Lower lobe of right lung (tissue), 2 donors: ENCODE results near the gene TRAF3IP3. TPM values are rescaled to one million over a fixed set of nuclear protein-coding genes. Genes with fewer than 3 reads are reported as not detected.

Experiments used
- ATAC-seq, 2 donors: fragments of 200-7000 bp; cut with Tn5 transposase; one replicate each; pipeline ENCODE4 v1.9.1; 2020 to 2022; ENCODE audit warnings: mild to moderate bottlenecking in 2 of 2, moderate library complexity in 2 of 2
- DNase-seq: peaks from one replicate; pipeline ENCODE4 v3.0.0-alpha.2; 2020
- H3K27ac ChIP-seq: fragments of 200-600 bp; one replicate; pipeline ENCODE4 v1.8.0; 2022
- H3K27me3 ChIP-seq: fragments of 200-600 bp; one replicate; pipeline ENCODE4 v1.8.0; 2022; ENCODE audit warnings: low read depth
- H3K36me3 ChIP-seq: fragments of 200-600 bp; one replicate; pipeline ENCODE4 v1.8.0; 2022; ENCODE audit warnings: mild to moderate bottlenecking
- H3K4me1 ChIP-seq: fragments of 200-600 bp; one replicate; pipeline ENCODE4 v1.8.0; 2022
- H3K4me3 ChIP-seq: fragments of 200-600 bp; one replicate; pipeline ENCODE4 v1.8.0; 2022; ENCODE audit warnings: mild to moderate bottlenecking
- H3K9me3 ChIP-seq: fragments of 200-600 bp; one replicate; pipeline ENCODE4 v1.8.0; 2022
- intact Hi-C: fragments of 100-400 bp; cut with DNase I; formaldehyde crosslinking; loops from one replicate; pipeline ENCODE4 v1.11.0; 2022
- total RNA-seq: library from RNA; stranded (reverse); fragmentation: NEBNext Ultra II Directional; extraction: Animal tissue kit (Norgen Biotek cat#: 25700); gene quantifications from one replicate; pipeline ENCODE4 v1.2.1, GENCODE V29; 2021
- TF ChIP-seq, protein P1 (sequence below): fragments of 200-600 bp; IDR thresholded peaks from one replicate; pipeline ENCODE4 v1.8.0; 2022; ENCODE audit warnings: antibody characterized with exemption, mild to moderate bottlenecking
- donor health status: DM: no; HTN: yes; CAD: no; lungs with severe emphysema.

Gene TRAF3IP3
- total RNA-seq, 1 donor from 2014 or later: 12.4 TPM

GRCh38 chr1:209820986-209821385 lies 65.1 kb downstream of the TRAF3IP3 start:
- DNase-seq (no peak), ATAC-seq (no peak)
- intact Hi-C loops: no loop called here
- no peaks in the 10 kb centered on the region for H3K4me1 ChIP-seq
- H3K9me3 ChIP-seq: no peaks in the 10 kb centered on the region
- H3K27ac ChIP-seq: no peak overlapping the region
- H3K36me3 ChIP-seq: no peaks in the 10 kb centered on the region
- H3K4me3 ChIP-seq: no peak overlapping the region
- TF ChIP-seq, protein P1, sequence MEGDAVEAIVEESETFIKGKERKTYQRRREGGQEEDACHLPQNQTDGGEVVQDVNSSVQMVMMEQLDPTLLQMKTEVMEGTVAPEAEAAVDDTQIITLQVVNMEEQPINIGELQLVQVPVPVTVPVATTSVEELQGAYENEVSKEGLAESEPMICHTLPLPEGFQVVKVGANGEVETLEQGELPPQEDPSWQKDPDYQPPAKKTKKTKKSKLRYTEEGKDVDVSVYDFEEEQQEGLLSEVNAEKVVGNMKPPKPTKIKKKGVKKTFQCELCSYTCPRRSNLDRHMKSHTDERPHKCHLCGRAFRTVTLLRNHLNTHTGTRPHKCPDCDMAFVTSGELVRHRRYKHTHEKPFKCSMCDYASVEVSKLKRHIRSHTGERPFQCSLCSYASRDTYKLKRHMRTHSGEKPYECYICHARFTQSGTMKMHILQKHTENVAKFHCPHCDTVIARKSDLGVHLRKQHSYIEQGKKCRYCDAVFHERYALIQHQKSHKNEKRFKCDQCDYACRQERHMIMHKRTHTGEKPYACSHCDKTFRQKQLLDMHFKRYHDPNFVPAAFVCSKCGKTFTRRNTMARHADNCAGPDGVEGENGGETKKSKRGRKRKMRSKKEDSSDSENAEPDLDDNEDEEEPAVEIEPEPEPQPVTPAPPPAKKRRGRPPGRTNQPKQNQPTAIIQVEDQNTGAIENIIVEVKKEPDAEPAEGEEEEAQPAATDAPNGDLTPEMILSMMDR: no peak
- peaks cover 7% of the 10 kb centered on the region for H3K27me3 ChIP-seq

DNA sequence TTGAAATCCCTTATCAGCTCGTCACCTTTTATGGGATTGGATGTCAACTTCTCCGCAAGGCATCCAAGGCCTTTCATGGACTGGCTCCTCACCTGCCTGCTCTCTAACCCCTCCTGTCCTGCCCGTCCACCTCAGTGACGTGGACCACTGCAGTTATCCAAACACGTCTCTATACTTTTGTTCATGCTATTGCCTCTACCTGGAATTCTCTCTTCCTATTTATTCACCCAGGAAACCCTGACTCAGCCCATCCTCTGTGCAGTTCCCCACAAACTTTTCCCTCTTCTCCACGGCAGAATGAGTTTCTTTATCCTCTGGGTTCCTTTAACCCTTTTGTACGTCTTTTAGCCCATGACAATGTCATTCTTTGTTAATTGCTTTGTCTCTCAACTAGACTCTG lies 66.9 kb downstream of the TRAF3IP3 start:
- Histone ChIP-seq H3K36me3 (no peaks in the 10 kb centered on the region), H3K4me3 (no peak overlapping the region), H3K27ac (no peak overlapping the region), H3K9me3 (no peaks in the 10 kb centered on the region), H3K27me3 (peaks cover 7% of the 10 kb centered on the region), H3K4me1 (no peaks in the 10 kb centered on the region)
- TF ChIP-seq, protein P1: no peak
- intact Hi-C loops: no loop called here
- DNase-seq (no peak), ATAC-seq (no peak)

- H3K27ac ChIP-seq: no peak overlapping the region
- H3K4me1 ChIP-seq: no peaks in the 10 kb centered on the region
- H3K4me3 ChIP-seq: no peak overlapping the region
- H3K27me3 ChIP-seq: peaks cover 7% of the 10 kb centered on the region
- TF ChIP-seq, protein P1: peak; percentile 71
- no peaks in the 10 kb centered on the region for H3K36me3 ChIP-seq
- DNase-seq: no peak
- intact Hi-C loops: no loop called here
- no peaks in the 10 kb centered on the region for H3K9me3 ChIP-seq
- ATAC-seq: peak; percentile 58 to 64
These were observed 67.5 kb downstream of the TRAF3IP3 start for GRCh38 chr1:209823143-209824041.

DNA sequence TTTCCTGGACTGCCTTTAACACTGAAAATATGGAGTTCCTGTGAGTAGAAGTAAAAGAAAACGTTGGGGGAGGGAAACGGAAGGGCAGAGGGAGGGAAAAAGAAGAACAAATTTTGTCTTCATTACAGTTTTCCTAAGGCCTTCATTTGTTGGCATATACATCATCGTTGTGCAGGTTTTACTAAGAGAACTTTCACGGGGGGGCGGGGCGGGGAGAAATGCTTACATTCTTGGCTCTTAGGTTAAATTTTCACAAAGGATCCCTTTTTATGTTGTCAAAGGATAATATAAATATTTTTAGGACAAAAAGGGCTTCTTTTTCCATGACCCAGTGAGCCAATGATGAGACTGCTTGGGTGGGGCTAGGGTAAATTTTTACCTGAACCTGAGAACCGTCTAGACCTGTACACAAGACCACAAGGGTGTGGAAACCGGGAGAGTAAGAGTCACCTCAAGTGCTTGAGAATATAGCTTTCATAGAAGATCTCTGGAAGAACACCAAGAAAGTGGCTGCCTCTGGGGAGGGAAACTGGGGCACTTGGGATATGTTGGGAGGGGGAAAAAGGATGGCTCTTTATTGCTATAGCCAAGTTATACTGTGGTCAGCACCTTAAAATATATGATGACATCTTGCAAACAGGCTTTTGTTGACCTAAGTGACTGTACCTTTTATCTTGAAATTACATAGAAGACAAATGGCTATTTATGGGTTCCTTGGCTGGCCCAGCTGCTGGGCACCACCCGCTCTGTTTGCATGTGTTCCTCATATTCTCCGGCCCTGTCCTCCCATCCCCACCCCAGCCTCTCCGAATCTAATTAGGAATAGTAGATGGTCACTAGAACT lies 70.0 kb downstream of the TRAF3IP3 start:
- TF ChIP-seq, protein P1: no peak
- Histone ChIP-seq H3K36me3 (peaks cover 6% of the 10 kb centered on the region), H3K27me3 (no peaks in the 10 kb centered on the region), H3K27ac (no peak overlapping the region), H3K9me3 (no peaks in the 10 kb centered on the region), H3K4me3 (no peak overlapping the region), H3K4me1 (peaks cover 11% of the 10 kb centered on the region)
- intact Hi-C loops: no loop called here
- DNase-seq (no peak), ATAC-seq (no peak)

DNA sequence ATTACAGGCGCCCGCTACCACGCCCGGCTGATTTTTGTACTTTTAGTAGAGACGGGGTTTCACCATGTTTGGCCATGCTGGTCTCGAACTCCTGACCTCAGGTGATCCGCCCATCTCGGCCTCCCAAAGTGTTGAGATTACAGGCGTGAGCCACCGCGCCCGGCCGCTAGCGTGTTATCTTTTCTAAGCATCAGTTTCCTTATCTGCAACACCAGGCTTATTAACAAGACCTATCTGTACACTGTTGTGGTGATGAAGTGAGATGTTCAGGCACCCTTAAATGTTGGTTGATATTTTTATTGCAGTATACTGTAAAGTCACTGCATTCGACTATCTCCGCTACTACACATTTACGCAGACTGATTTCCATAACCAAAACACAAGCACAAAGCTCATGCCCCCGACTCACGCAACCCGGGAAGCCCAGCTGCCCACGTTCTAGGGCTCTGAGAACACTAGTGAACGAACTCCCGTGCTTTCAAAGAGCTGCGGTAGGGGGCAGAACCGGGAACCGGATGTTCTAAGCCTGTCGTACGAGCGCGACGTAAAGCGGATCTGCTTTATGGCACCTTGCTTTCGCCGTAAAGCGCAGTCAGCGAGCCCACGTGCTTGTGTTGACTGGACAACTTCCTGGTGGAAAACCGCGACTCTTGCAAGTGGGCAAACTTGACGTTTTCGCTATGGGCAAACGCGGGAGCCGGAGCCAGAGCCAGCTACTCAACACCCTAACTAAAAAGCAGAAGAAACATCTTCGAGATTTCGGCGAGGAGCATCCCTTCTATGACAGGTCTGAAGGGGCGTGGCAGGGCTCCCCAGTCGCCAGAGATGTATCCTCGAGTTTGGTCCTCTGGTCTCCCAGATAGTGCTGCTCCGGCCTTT lies 71.8 kb downstream of the TRAF3IP3 start, which contains the start of gene UTP25:
TSS of gene UTP25 (plus strand) at position 589 of the 879 bp plus-strand sequence. CDS start at position 681, 92 bp downstream.
- DNase-seq: peak; percentile 96
- intact Hi-C loops: no loop called here
- peak within 1 kb of the TSS; percentile 73 for H3K27ac ChIP-seq

More for the DNA sequence above, 71.8 kb downstream of the TRAF3IP3 start, which contains the start of gene UTP25:
- TF ChIP-seq, protein P1: peak; percentile 71
- peak within 1 kb of the TSS; percentile 78 for H3K4me3 ChIP-seq
- ATAC-seq: peak; percentile 93 to 99
- H3K9me3 ChIP-seq: no peaks in the 10 kb centered on the region
- H3K27me3 ChIP-seq: no peaks in the 10 kb centered on the region
- H3K36me3 ChIP-seq: peaks cover 24% of the 10 kb centered on the region
- peaks cover 11% of the 10 kb centered on the region for H3K4me1 ChIP-seq
